H4 (cell line): ENCODE data around the gene ALOXE3. TPM values are rescaled to one million over a fixed set of nuclear protein-coding genes. Genes with fewer than 3 reads are reported as not detected.

ENCODE experiments used
- DNase-seq: peaks from one replicate; pipeline ENCODE4 v3.0.0-alpha.2; 2015; ENCODE audit warnings: low spot score
- total RNA-seq: library from RNA; depleted of rRNA; stranded (reverse); fragments of >200 nt; shearing (Covaris generic); gene quantifications from 2 replicates; pipeline ENCODE4 v1.2.3, GENCODE V29; 2014; rRNA removed

ALOXE3 gene
- total RNA-seq, 1 experiment from 2014 or later = not detected

DNA sequence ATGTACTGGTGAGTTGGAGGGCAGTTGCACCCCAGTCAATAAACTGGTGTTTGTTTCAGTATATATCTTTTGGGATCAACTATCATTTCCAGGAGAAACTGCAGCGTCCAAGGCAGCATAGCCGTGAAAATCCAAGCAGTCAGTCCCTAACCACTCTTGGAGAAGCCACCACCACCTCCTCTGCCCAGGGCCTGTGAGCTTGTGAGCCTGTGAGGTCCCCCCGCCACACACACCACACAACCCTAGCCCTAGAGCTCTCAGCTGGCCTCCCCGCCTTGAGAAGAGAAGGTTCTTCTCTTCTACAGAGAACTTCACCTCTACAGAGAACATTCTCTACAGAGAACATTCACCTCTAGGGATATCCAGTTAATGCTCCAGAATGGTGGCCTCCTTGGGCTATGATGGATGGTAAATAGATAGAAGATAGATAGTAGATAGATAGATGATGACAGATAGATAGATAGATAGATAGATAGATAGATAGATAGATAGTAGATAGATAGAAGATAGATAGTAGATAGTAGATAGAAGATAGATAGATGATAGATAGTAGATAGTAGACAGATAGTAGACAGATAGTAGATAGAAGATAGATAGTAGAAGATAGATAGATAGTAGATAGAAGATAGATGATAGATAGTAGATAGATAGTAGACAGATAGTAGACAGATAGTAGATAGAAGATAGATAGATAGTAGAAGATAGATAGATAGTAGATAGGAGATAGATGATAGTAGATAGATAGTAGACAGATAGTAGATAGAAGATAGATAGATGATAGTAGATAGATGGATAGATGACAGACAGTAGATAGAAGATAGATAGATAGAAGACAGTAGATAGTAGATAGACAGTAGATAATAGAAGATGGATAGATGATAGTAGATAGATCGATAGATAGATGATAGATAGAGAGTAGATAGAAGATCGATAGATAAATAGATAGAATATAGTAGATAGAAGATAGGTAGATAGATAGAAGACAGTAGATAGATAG lies 65.8 kb downstream of the ALOXE3 start:
- DNase-seq = no peak

GRCh38 chr17:8051831-8052230 lies 66.5 kb downstream of the ALOXE3 start:
- DNase-seq = no peak

DNA sequence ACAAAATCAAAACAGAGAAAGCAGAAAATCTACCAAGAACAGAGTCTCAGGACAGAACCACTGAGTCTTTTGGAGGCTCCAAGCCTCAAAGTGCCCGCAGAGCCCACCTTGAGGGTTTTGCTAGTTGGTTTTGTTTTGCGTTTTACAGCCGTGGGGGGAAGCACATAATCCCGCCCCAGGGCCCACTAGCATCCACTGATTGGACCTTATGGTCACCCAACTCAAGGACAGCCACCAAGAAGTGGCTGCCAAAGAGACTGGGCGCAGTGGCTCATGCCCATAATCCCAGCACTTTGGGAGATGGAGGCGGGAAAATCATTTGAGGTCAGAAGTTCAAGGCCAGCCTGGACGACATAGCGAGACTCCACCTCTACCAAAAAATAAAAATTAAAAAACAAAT lies 69.6 kb downstream of the ALOXE3 start:
- no peak for DNase-seq

DNA sequence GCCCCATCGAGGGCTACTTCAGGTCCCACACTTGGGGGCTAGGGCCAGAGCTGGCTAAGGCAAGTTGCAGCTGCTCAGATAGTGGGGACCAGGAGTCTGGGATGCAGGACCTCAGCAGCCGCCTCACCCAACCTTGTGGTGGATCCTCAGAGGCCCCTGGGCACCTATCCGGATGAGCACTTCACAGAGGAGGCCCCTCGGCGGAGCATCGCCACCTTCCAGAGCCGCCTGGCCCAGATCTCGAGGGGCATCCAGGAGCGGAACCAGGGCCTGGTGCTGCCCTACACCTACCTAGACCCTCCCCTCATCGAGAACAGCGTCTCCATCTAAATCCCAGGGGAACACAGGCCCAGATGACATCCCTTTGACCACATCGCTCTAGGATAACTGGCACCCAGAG lies 70.1 kb downstream of the ALOXE3 start:
- no peak for DNase-seq

DNA sequence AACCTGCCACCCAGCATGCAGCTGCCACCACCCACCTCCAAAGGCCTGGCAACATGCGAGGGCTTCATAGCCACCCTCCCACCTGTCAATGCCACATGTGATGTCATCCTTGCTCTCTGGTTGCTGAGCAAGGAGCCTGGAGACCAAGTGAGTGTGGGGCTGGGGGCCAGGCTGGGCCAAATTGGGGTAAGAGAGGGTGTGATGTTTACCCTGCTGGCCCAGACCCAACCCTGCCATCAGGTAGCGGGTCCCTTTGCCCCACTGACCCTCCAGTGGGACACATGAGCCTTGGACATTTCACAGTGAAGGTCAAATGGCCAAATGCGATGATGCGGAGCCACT lies 70.6 kb downstream of the ALOXE3 start:
- no peak for DNase-seq

GRCh38 chr17:8046929-8047768 lies 71.2 kb downstream of the ALOXE3 start:
- no peak for DNase-seq

DNA sequence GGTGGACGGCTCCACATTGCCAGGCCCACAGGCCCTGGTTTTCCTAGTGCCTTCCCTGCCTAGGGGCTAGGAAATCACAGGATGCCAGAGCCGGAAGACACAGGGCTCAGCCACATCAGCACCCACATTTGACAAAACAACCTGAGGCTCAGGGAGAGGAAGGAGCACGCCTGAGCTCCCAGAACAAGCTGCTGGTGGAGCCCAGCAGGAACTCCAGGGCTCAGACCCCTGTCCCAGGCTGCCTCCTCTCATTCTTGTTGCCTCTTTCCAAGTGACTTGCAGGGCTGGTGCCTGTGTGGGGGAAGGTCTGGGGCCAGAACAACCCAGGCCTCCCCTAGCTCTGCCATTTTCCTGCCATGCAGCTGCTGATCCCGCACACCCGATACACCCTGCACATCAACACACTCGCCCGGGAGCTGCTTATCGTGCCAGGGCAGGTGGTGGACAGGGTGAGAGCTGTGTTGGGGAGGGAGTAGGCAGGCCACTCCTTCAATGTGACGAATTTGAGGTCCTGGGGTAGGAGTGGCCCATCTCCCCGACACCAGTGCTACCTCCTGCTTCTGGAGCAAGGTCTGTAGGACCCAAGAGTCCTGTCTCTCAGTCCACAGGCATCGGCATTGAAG lies 71.9 kb downstream of the ALOXE3 start:
- DNase-seq = no peak

Other genes with a start within 250 kb of the ALOXE3 start
- gene CHD3, start 229.7 kb downstream of the ALOXE3 start, total RNA-seq = 26.5 and 35.0 TPM in 2 replicates
- 1.1 and 3.6 TPM in 2 replicates for gene RNF227, start 202.2 kb downstream of the ALOXE3 start, total RNA-seq
- 0.21 TPM in 1 of 2 replicates, not detected in the other for gene KCNAB3, start 188.7 kb downstream of the ALOXE3 start, total RNA-seq
- 22.8 and 33.4 TPM in 2 replicates for gene TRAPPC1, start 186.6 kb downstream of the ALOXE3 start, total RNA-seq
- gene CNTROB, start 186.3 kb downstream of the ALOXE3 start, total RNA-seq = 6.2 and 9.1 TPM in 2 replicates
- gene GUCY2D, start 115.9 kb downstream of the ALOXE3 start, total RNA-seq = not detected in 2 replicates
- gene ALOX15B, start 79.5 kb downstream of the ALOXE3 start, total RNA-seq = not detected in 2 replicates
- gene ALOX12B, start 30.8 kb downstream of the ALOXE3 start, total RNA-seq = not detected in 2 replicates
- 0.14 TPM in 1 of 2 replicates, not detected in the other for gene HES7, start 5.6 kb upstream of the ALOXE3 start, total RNA-seq
- 4.4 and 4.6 TPM in 2 replicates for gene PER1, start 33.9 kb upstream of the ALOXE3 start, total RNA-seq
- 0.64 TPM in 2 replicates for gene VAMP2, start 44.4 kb upstream of the ALOXE3 start, total RNA-seq
- 1.7 and 13.3 TPM in 2 replicates for gene TMEM107, start 57.9 kb upstream of the ALOXE3 start, total RNA-seq
- gene BORCS6, start 71.7 kb upstream of the ALOXE3 start, total RNA-seq = 0.62 and 0.68 TPM in 2 replicates
- gene AURKB, start 92.1 kb upstream of the ALOXE3 start, total RNA-seq = 33.4 and 50.5 TPM in 2 replicates
- 3.0 and 3.3 TPM in 2 replicates for gene CTC1, start 129.5 kb upstream of the ALOXE3 start, total RNA-seq
- gene PFAS, start 130.8 kb upstream of the ALOXE3 start, total RNA-seq = 13.5 and 18.4 TPM in 2 replicates
- gene RANGRF, start 170.2 kb upstream of the ALOXE3 start, total RNA-seq = 5.3 and 5.6 TPM in 2 replicates
- gene SLC25A35, start 176.9 kb upstream of the ALOXE3 start, total RNA-seq = 0.81 TPM in 1 of 2 replicates, not detected in the other
- gene ARHGEF15, start 191.7 kb upstream of the ALOXE3 start, total RNA-seq = not detected in 2 replicates
- gene ODF4, start 221.3 kb upstream of the ALOXE3 start, total RNA-seq = not detected in 2 replicates